Stimulated activated CD4-positive, alpha-beta T cell treated with anti-CD3 and anti-CD28 coated beads, Interleukin-2, amount 100 ng/mL, for 24 hours (primary cell): Measurements from ENCODE around the gene HNRNPUL2.
A peak's percentile ranks its signal among the peaks of the same experiment; 100 is the strongest.
"Not testable (repeated sequence)": the region's sequence is repeated elsewhere in the genome, so short reads cannot be mapped to it uniquely, and the experiment has no call there.

ENCODE experiments used
- DNase-seq, 2 donors: peaks; one replicate each; pipeline ENCODE4 v3.0.0-alpha.2; 2020

Gene HNRNPUL2

GRCh38 chr11:62727165-62727871 is at the start of gene HNRNPUL2:
HNRNPUL2 (minus strand) TSS chr11:62727457; CDS start chr11:62727156, 301 bp downstream.
- peak; percentile 98 for DNase-seq

DNA sequence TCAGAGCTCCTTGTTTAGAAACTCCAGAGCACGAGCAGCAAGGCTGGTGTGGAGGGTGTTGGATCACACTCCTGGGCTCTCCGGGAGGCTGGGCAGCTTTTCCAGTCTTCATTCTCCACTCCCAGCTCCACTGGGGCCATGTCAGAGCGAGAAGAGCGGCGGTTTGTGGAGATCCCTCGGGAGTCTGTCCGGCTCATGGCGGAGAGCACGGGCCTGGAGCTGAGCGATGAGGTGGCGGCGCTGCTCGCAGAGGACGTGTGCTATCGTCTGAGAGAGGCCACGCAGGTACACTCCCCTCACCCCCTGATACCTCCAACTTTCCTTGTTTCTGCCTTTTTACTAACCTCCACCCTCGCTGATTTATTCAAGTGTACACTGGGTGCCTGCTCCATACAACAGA is 48.4 kb upstream of the HNRNPUL2 start:
- no peak for DNase-seq

DNA sequence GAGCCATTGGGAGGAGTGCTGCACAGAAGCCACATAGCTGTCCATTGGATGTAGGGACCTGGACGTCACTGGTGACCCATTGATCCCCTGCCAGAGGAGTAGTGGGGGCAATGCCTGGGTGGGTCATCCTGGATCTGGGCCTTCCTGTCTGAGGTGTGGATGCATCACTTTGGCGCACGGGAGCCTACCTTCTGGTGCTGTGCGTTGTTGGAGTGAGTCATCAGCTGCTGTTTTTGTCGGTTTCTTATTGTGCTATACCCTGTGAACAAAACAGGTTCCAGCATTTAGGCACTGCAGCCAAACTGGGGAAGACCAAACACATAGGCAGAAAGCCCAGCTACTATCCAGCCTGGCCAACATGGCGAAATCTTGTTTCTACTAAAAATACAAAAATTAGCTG is 47.1 kb upstream of the HNRNPUL2 start:
- no peak for DNase-seq

GRCh38 chr11:62771144-62772021 is 44.1 kb upstream of the HNRNPUL2 start, which contains the start of gene TAF6L:
TAF6L (plus strand) TSS chr11:62771396; CDS start chr11:62775784, 4,388 bp downstream.
- peak; percentile 95 to 97 for DNase-seq

DNA sequence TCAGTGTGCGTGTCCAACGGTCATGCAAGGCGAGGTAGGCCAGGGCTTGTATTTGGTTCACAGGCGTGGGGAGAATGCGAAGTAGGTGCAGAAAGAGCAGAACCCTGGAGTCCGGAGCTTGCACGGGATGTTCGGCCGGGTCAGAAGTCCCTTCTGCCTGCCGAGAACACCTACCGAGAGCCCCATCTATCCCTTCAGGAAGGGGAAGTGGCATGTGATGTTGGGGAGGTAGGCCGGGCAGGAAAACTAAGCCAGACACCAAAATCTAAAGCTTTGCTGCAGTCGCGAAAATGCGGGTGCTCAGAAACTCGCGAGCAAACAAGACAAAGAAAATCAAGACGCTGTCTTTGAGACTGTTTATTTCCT is 43.5 kb upstream of the HNRNPUL2 start:
- DNase-seq = peak in 1 of 2 donors; percentile 37

DNA sequence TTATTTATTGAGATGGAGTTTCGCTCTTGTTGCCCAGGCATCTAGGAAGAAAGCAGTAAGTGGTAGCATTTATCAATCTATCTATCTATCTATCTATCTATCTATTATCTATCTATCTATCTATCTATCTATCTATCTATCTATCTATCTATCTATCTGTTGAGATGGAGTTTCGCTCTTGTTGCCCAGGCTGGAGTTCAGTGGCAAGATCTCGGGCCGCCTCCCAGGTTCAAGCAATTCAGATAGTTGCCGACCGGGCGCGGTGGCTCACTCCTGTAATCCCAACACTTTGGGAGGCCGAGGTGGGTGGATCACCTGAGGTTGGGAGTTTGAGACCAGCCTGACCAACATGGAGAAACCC is 33.6 kb upstream of the HNRNPUL2 start:
- DNase-seq = peak in 1 of 2 donors; percentile 14

GRCh38 chr11:62757846-62758788 is 30.9 kb upstream of the HNRNPUL2 start:
- no peak for DNase-seq

DNA sequence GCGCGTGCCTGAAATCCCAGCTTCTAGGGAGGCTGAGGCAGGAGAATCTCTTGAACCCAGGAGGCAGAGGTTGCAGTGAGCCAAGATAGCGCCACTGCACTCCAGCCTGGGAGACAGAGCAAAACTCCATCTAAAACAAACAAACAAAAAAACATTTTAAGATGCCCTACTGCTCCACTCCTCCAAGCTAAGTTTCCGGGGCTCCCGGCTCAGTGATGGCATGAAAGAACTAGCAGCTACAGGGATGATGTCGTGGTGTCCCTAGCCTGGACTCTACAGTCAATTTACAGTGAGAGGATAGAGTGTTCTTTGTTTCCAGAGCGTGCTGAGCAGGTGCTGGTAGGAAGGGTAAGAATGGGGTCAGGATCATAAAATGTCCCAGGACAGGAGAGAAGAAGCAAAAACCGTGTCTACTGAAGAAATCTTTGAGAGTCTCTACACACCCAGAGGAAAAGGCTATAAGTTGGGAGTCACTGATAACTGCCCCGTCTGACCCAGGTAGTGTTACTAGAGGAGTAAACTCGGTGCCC is 27.9 kb upstream of the HNRNPUL2 start:
- no peak for DNase-seq

DNA sequence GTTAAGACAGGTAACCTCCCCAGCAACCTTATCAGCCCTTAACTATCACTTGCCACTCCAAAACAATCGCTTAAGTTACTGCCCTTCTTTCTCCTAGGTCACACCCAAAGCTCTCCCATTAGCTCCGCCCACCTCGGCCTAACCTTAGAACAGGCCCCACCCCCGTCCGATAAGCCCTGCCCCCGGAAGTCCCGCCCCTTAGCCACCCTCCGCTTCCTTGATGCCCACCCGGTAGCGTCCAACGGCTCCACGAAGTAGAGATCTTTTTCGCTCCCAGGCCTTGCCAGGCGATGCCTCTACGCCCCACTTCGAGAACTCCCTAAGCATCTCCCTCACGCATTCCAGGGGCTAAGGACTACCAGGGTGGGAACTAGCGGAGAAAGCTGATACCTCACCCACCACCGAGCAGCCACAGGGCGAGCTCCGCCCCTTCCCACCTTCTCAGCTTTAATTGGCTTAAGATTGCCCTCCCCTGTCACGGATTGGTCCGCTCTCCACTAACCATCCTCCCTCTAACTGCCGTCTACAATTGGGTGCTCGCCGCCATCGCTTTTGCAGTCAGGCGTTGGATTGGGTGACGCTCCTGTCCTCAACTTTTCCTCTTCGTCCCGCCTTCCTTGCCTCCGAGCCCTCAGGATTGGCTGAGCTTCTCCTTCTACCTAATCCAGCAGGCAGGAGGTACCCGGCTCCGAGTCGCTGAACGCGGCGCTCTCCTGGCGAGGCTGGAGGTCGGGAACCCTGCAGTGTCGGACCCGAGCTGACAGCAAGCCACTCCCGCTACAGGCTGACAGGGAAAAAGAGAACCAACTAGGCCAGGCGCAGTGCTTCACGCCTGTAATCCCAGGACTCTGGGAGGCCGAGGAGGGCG is 26.7 kb upstream of the HNRNPUL2 start, which contains the start of gene ZBTB3:
Gene ZBTB3 (minus strand): TSS at position 425 of the 868 bp plus-strand sequence. CDS start 496 bp downstream, outside the sequence.
- DNase-seq = peak; percentile 95 to 97

DNA sequence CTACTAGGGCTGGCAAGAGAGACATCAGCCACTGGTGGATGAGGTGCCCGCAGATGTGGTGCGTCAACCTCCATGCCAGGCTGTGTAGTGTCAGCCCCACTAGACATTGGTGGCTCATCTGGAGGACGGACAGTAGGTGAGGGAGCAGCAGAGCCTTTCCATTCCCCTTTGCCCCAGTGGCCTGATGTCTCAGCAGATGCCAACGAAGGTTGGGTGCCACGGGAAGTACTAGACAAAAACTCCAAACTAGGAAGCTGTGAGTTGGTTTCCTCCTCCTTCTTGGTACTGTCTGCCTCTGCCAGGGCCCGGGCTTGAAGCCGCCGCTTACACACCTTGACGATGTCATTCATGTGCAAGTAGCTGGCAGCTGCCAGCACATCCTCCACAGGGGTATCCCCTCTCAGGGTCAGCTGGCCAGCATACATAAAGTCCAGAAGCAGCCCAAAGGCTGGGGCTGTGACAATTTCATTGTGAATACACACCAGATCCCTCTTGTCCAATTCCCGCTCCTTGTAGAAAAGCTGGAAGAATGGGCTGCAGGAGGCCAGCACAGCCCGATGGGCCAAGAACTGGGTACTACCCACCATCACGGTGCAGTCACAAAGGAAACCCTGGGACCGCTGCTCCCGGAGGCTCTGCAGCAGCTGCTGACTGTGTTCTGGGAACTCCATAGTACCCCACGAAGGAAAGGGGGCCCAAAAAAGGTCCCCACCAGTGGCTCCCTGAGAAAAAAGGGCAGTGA is 25.9 kb upstream of the HNRNPUL2 start:
- no peak for DNase-seq

DNA sequence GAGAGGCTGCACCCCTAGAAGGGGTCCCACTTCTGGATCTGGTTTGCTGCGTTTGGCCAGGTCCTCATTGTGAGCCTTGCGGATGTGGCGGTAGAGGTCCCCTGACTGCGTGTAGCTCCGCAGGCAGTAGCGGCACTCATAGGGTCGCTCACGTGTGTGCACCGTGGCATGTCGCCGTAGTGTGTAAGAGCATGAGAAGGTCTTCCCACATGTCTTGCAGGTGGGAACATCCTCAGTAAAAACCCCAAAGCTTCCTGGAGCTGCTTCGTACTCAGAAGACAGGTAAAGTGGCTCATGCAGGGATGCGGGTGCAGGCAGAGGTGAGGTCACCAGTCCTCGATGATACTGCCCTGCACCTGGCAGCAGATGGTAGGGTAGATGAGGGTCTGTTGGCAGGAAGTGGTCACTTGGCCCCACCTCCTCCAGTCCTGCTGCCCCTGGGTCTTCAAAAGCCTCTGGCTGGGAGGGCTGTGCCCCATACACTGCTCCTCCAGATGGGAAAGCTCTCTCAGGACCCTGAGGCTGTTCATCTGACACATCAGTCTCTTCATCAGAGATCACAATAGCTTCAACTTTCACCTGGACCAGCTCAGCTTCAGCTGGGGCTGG is 25.0 kb upstream of the HNRNPUL2 start:
- no peak for DNase-seq

DNA sequence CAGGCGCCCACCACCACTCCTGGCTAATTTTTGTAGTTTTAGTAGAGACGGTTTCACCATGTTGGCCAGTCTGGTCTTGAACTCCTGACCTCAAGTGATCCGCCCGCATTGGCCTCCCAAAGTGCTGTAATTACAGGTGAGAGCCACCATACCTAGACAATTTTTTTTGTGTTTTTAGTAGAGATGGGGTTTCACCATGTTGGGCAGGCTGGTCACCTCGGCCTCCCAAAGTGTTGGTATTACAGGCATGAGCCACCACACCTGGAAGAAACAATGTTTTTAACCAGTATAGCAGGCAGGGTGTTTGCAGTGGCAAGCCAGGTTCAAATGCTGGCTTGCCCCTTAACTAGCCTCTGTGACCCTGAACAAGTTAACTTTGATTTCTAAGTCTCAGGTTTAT is 22.7 kb upstream of the HNRNPUL2 start:
- not testable (repeated sequence) for DNase-seq

DNA sequence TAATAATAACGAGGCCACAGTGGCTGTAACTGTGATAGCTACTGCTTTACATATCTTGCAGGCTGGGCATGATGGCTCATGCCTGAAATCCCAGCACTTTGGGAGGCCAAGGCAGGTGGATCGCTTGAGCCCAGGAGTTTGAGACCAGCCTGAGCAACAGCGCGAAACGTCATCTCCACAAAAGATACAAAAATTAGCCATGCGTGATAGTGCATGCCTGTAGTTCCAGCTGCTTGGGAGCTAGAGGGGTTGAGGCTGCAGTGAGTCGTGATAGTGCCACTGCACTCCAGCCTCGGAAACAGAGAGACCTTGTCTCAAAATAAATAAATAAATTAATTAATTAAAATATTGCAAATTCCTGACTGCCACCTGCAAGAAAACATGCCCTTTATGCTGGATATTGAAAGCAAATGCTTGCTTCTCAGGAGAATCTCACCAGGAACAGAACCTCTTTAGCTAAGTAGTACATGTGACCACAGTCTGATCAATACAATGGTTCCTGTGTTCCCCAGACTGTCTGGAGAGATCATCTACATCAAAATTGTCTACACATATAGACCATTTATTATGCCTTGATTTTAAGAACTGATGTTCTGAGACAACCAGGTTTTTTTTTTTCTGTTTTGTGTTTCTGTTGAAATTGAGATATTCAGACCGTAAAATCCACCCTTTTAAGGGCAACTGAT is 20.4 kb upstream of the HNRNPUL2 start:
- no peak for DNase-seq

- no peak for DNase-seq
Measured at GRCh38 chr11:62737196-62737595, 9.9 kb upstream of the HNRNPUL2 start.

DNA sequence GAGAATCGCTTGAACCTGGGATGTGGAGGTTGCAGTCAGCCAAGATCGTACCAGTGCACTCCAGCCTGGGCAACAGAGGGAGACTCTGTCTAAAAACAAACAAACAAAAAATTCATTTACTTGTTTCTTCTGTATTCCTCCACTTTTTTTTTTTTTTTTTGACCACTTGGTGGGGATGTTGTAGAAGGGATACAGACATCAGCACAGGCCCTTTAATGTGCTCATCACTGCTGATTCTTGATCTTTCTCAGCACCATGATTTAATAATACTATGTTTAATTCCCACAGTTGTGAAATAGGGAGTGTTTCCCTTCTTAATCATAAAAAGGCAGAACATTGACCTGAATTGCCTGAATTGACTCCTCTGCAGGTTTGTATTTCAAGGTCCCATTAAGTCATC is 5.6 kb upstream of the HNRNPUL2 start:
- no peak for DNase-seq

- not testable (repeated sequence) for DNase-seq
Measured at GRCh38 chr11:62730076-62730475, 2.8 kb upstream of the HNRNPUL2 start.

- DNase-seq = peak; percentile 86 to 89
Measured at GRCh38 chr11:62728171-62728988, 1.1 kb upstream of the HNRNPUL2 start, which contains the start of gene TTC9C. TTC9C (plus strand) TSS chr11:62728486; CDS start chr11:62728849, 363 bp downstream.

GRCh38 chr11:62727872-62728170 is 564 bp upstream of the HNRNPUL2 start:
- peak; percentile 76 to 81 for DNase-seq

GRCh38 chr11:62726915-62727164 is 417 bp downstream of the HNRNPUL2 start:
- no peak for DNase-seq
